Measurements from ENCODE around the gene FBXO46.
A peak's percentile ranks its signal among the peaks of the same experiment; 100 is the strongest.
"Not testable (repeated sequence)": the region's sequence is repeated elsewhere in the genome, so short reads cannot be mapped to it uniquely, and the experiment has no call there.

Gene FBXO46

DNA sequence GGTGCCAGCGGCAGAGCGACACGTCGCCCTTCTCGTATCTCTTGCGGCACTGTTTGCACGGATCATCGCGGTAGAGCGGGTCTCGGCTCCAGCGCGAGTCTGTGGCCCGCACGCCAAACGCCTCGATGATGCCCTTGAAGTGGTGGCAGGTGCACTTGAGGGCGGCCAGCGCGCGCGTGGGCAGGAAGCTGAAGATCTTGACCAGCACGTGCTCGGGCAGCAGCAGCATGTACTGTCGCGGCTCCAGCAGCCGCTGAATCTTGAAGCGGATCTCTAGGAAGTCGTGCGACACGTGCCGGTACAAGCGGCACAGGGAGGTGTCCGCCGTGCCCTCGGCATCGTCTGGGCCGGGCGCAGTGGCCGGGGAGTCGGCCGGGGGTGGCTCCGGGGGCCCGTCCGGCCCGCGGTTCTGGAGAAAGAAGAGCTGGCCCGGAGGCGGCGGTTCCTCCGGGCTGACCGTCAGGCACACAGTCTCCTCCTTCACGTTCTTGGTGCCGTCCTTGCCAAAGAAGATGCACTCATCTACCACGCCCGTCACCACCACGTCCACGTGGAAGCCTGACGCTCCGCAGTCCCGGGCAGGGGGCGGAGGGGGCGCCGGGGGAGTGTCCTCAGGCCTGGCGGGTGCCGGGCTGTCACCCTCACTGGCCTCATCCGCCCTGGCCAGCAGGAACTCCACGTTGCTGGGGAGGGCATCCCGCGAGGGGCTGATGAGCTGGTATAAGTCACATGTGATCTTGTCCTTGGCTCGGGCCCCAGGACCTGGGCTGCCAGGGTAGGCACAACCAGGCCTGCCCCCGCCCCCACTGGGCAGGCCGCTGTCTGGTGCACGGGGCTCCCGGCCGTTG is 18.6 kb downstream of the FBXO46 start:
- no peak for DNase-seq (ENCODE audit: low read depth in 1 of 2, low spot score in 1 of 2)
- TF ChIP-seq JUND (IDR thresholded peaks at IDR 0.05; ENCODE audit: low read depth): no peak
- in situ Hi-C loops (cut with HindIII; ENCODE audit: low pct_unique_long_range_greater_than_20kb, low sequenced_read_pairs): no loop called here

- DNase-seq (ENCODE audit: low read depth in 1 of 2, low spot score in 1 of 2): no peak
- TF ChIP-seq JUND (IDR thresholded peaks at IDR 0.05; ENCODE audit: low read depth): no peak
- in situ Hi-C loops (cut with HindIII; ENCODE audit: low pct_unique_long_range_greater_than_20kb, low sequenced_read_pairs): no loop called here
Observed at GRCh38 chr19:45710356-45711130, 20.2 kb downstream of the FBXO46 start.

- in situ Hi-C loops (cut with HindIII; ENCODE audit: low pct_unique_long_range_greater_than_20kb, low sequenced_read_pairs): no loop called here
- DNase-seq (ENCODE audit: low read depth in 1 of 2, low spot score in 1 of 2): no peak
- TF ChIP-seq JUND (IDR thresholded peaks at IDR 0.05; ENCODE audit: low read depth): no peak
Observed at GRCh38 chr19:45705710-45706415, 24.8 kb downstream of the FBXO46 start.

DNA sequence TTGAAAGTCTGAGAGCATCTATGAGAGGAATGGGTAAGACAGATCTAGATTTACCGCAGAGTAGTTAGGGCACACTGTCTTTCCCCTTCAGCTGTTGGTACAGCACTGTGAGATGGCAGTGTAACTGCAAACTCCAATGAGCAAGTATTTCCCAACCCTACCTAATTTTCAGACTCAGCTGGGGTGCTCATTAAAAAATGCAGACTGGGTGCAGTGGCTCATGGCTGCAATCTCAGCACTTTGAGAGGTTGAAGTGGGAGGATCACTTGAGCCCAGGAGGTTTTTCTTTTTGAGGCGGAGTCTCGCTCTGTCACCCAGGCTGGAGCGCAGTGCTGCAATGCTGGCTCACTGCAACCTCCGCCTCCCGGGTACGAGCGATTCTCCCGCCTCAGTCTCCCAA is 25.6 kb downstream of the FBXO46 start:
- TF ChIP-seq JUND (IDR thresholded peaks at IDR 0.05; ENCODE audit: low read depth): no peak
- in situ Hi-C loops (cut with HindIII; ENCODE audit: low pct_unique_long_range_greater_than_20kb, low sequenced_read_pairs): no loop called here
- DNase-seq (ENCODE audit: low read depth in 1 of 2, low spot score in 1 of 2): no peak

DNA sequence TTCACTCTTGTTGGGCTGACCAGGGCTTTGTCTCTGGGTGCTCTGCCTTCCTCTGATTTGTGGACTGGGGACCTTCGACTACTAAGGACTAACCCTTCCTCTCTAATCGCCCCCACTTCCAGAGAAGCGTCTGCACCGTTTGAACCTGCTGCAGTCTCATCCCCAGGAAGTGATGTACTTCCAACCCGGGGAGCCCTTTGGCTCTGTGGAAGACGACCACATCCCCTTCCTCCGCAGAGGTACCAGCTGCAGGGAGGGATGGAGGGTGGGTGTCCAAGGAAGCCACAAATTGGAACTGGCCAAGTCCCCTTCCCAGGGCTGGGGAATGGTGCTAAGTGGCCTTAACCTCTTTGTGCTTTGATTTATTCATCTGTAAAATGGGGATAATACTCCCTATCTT is 29.0 kb downstream of the FBXO46 start:
- no peak for DNase-seq (ENCODE audit: low read depth in 1 of 2, low spot score in 1 of 2)
- in situ Hi-C loops (cut with HindIII; ENCODE audit: low pct_unique_long_range_greater_than_20kb, low sequenced_read_pairs): no loop called here
- TF ChIP-seq JUND (IDR thresholded peaks at IDR 0.05; ENCODE audit: low read depth): no peak

DNA sequence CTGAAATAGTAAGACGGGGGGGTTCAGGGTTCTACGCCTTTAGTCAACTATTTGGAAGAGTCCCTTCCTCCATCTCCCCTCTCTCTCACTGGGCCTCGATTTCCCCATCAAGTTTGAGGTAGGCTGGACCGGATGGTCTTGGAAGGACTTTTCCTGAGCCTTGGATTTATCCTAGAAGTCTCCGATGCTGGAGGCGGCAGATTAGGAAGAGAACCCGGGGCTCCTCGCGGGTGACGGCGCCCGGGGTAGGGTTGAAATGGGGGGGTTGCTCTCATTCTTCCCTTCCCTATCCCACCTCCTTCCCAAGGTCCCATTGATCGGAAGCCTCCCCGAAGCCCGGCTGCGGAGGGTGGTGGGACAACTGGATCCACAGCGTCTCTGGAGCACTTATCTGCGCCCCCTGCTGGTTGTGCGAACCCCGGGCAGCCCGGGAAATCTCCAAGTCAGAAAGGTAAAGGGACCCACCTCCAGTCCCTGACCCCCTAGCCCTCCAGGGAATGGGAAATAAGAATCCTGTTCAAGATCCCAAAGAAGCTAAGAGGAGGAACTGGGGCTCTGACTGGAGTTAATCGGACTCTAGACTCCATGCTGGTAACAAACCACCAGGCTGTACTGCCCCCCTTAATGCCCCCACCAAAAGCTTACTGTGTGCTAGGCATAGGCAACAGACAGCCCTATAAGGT is 37.4 kb downstream of the FBXO46 start:
- peak in 1 of 2 experiments; percentile 72 for DNase-seq (ENCODE audit: low read depth in 1 of 2, low spot score in 1 of 2)
- in situ Hi-C loops (cut with HindIII; ENCODE audit: low pct_unique_long_range_greater_than_20kb, low sequenced_read_pairs): no loop called here
- no peak for TF ChIP-seq JUND (IDR thresholded peaks at IDR 0.05; ENCODE audit: low read depth)

DNA sequence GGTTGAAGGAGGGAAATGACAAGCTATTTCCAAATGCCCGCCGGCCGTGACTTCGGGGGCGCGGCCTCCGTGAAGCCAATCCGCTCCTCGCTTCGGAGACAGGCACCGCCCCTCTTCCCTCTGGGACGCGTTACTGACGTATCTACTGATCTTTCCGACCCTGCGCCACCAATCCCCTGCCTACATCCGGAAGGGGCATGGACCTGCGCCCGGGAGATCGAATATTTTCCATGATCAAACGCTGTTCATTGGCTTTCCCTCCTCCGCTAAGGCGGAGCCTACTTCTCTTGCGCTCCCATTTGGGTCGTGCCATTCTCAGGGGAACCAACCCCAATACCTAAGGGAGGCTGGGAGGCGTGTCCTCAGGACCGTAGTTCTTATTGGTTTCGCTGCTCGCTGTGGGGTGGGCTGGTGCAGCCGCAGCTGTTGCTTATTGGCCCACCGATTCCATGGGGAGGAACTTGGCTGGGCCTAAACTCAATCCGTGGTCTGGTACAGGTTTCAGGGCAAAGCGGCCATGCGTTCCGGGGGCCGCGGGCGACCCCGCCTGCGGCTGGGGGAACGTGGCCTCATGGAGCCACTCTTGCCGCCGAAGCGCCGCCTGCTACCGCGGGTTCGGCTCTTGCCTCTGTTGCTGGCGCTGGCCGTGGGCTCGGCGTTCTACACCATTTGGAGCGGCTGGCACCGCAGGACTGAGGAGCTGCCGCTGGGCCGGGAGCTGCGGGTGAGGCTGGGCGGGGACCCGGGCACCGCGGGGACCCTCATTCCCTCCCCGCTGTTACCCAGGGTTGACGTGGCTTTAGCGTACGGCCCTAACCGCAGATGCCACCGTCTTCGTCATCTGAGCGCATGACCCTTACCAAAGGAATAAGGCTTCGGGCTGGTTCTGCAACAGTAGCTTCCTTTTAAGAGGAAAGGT is 38.2 kb downstream of the FBXO46 start, which contains the start of gene QPCTL:
QPCTL (plus strand) TSS at position 480 of the 919 bp plus-strand sequence; CDS start at position 518, 38 bp downstream.
- TF ChIP-seq JUND (IDR thresholded peaks at IDR 0.05; ENCODE audit: low read depth): no peak
- peak; percentile 87 to 99 for DNase-seq (ENCODE audit: low read depth in 1 of 2, low spot score in 1 of 2)

GRCh38 chr19:45691516-45692186 is 39.0 kb downstream of the FBXO46 start, which contains the start of gene SNRPD2:
Gene SNRPD2, minus strand, starts transcription at chr19:45691953. Its CDS starts 65 bp downstream, at chr19:45691888.
- in situ Hi-C loops (cut with HindIII; ENCODE audit: low pct_unique_long_range_greater_than_20kb, low sequenced_read_pairs): no loop called here

More for the DNA sequence above, 38.2 kb downstream of the FBXO46 start, which contains the start of gene QPCTL:
- in situ Hi-C loops (cut with HindIII; ENCODE audit: low pct_unique_long_range_greater_than_20kb, low sequenced_read_pairs): no loop called here

GRCh38 chr19:45687599-45687998 is 43.1 kb downstream of the FBXO46 start:
- in situ Hi-C loops (cut with HindIII; ENCODE audit: low pct_unique_long_range_greater_than_20kb, low sequenced_read_pairs): no loop called here
- no peak for TF ChIP-seq JUND (IDR thresholded peaks at IDR 0.05; ENCODE audit: low read depth)
- no peak for DNase-seq (ENCODE audit: low read depth in 1 of 2, low spot score in 1 of 2)

More at GRCh38 chr19:45691516-45692186, 39.0 kb downstream of the FBXO46 start, which contains the start of gene SNRPD2:
- DNase-seq (ENCODE audit: low read depth in 1 of 2, low spot score in 1 of 2): peak; percentile 60 to 94
- TF ChIP-seq JUND (IDR thresholded peaks at IDR 0.05; ENCODE audit: low read depth): no peak

DNA sequence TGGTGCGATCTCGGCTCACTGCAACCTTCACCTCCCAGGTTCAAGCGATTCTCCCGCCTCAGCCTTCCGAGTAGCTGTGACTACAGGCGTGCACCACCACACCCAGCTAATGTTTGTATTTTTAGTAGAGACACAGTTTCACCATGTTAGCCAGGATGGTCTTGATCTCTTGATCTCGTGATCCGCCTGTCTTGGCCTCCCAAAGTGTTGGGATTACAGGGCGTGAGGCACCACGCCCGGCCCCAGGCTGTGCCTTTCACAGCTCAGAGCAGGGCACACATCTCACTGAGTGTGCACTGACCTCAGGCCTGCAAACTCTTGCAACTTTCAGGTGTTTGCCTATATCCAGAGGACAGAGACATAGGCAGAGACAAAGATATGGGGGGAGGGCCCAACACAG is 45.7 kb downstream of the FBXO46 start:
- DNase-seq (ENCODE audit: low read depth in 1 of 2, low spot score in 1 of 2); in situ Hi-C loops (cut with HindIII; ENCODE audit: low pct_unique_long_range_greater_than_20kb, low sequenced_read_pairs): not testable (repeated sequence)

Data from T47D (cell line).